Fibroblast of the conjunctiva (primary cell): ENCODE measurements around the gene SLC7A5.
A peak's percentile ranks its signal among the peaks of the same experiment; 100 is the strongest.
"Not testable (repeated sequence)": the region's sequence is repeated elsewhere in the genome, so short reads cannot be mapped to it uniquely, and the experiment has no call there.

ENCODE experiments used
- DNase-seq: peaks from one replicate; pipeline ENCODE4 v3.0.0-alpha.2; 2010; ENCODE audit warnings: low read depth

The SLC7A5 gene

GRCh38 chr16:87869061-87869878, at the start of gene SLC7A5:
Gene SLC7A5, minus strand, starts transcription at chr16:87869507. Its CDS starts 85 bp downstream, at chr16:87869422.
- not testable (repeated sequence) for DNase-seq

GRCh38 chr16:87918338-87918737, 49.0 kb upstream of the SLC7A5 start:
- DNase-seq: no peak

- DNase-seq: no peak
These were observed 48.2 kb upstream of the SLC7A5 start for GRCh38 chr16:87917503-87917902.

GRCh38 chr16:87914812-87915211, 45.5 kb upstream of the SLC7A5 start:
- DNase-seq: no peak

- not testable (repeated sequence) for DNase-seq
These were observed 44.9 kb upstream of the SLC7A5 start for GRCh38 chr16:87914021-87914725.

GRCh38 chr16:87912691-87913090, 43.4 kb upstream of the SLC7A5 start:
- DNase-seq: not testable (repeated sequence)

GRCh38 chr16:87911106-87911763, 41.9 kb upstream of the SLC7A5 start:
- peak; percentile 53 for DNase-seq

- peak; percentile 16 for DNase-seq
These were observed 40.1 kb upstream of the SLC7A5 start for GRCh38 chr16:87909203-87909935.

- DNase-seq: not testable (repeated sequence)
These were observed 38.8 kb upstream of the SLC7A5 start for GRCh38 chr16:87908101-87908500.

- DNase-seq: not testable (repeated sequence)
These were observed 36.2 kb upstream of the SLC7A5 start for GRCh38 chr16:87905521-87905920.

- DNase-seq: not testable (repeated sequence)
These were observed 35.7 kb upstream of the SLC7A5 start for GRCh38 chr16:87904963-87905362.

GRCh38 chr16:87900489-87900888, 31.2 kb upstream of the SLC7A5 start:
- DNase-seq: not testable (repeated sequence)

- DNase-seq: no peak
These were observed 28.5 kb upstream of the SLC7A5 start for GRCh38 chr16:87897521-87898505.

- not testable (repeated sequence) for DNase-seq
These were observed 27.7 kb upstream of the SLC7A5 start for GRCh38 chr16:87896924-87897520.

GRCh38 chr16:87896176-87896890, 27.0 kb upstream of the SLC7A5 start:
- DNase-seq: not testable (repeated sequence)

GRCh38 chr16:87895641-87896141, 26.4 kb upstream of the SLC7A5 start:
- no peak for DNase-seq

- not testable (repeated sequence) for DNase-seq
These were observed 24.7 kb upstream of the SLC7A5 start for GRCh38 chr16:87894005-87894404.

GRCh38 chr16:87891764-87892163, 22.5 kb upstream of the SLC7A5 start:
- DNase-seq: no peak

- DNase-seq: not testable (repeated sequence)
These were observed 20.5 kb upstream of the SLC7A5 start for GRCh38 chr16:87889762-87890161.
